HG02678 (cell line): Measurements from ENCODE around the gene BAIAP2.
A peak's percentile ranks its signal among the peaks of the same experiment; 100 is the strongest.

Source experiments
- ATAC-seq: cut with Tn5 transposase; IDR thresholded peaks from one replicate; pipeline ENCODE4 v1.9.1; 2021; ENCODE audit warnings: mild to moderate bottlenecking, moderate library complexity; ENCODE audit not compliant: unreplicated experiment

The BAIAP2 gene, protein sequence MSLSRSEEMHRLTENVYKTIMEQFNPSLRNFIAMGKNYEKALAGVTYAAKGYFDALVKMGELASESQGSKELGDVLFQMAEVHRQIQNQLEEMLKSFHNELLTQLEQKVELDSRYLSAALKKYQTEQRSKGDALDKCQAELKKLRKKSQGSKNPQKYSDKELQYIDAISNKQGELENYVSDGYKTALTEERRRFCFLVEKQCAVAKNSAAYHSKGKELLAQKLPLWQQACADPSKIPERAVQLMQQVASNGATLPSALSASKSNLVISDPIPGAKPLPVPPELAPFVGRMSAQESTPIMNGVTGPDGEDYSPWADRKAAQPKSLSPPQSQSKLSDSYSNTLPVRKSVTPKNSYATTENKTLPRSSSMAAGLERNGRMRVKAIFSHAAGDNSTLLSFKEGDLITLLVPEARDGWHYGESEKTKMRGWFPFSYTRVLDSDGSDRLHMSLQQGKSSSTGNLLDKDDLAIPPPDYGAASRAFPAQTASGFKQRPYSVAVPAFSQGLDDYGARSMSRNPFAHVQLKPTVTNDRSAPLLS

DNA sequence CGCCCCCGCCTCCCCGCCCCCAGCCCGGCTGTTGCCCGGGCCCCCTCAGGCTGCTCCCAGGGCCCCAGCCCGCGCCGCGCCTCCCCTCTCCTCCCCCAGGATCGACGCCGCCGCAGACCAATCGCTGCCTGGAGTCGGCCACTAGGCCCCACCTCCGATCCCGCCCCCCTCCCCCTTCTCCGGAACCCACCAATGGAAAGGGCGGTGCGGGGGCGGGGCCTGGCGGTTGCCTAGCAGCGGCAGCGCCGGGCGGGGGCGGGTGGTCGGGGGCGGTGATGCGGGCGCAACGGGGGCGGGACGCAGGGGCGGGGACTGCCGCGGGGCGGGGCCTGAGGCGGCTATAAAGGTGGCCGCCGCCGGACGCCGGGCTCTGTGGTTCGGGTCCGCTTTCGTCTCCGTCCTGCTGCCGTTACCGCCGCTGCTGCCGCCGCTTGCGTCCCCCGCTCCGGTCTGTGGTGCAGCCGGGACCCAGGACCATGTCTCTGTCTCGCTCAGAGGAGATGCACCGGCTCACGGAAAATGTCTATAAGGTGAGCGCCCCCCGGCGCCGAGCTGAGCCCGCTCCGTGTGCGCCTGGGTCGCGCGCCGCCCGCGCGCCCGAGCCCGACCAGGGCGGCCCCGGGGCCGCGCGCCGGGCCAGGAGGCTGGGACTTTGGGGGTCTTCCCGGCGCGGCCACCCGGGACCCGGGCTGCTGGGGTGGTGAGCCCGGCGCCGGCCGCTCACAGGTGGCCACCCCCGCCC, at the start of gene BAIAP2:
Gene BAIAP2 (plus strand): TSS at position 373 of the 742 bp plus-strand sequence. CDS start 104 bp downstream, at position 477.
- ATAC-seq, result peak; percentile 65

DNA sequence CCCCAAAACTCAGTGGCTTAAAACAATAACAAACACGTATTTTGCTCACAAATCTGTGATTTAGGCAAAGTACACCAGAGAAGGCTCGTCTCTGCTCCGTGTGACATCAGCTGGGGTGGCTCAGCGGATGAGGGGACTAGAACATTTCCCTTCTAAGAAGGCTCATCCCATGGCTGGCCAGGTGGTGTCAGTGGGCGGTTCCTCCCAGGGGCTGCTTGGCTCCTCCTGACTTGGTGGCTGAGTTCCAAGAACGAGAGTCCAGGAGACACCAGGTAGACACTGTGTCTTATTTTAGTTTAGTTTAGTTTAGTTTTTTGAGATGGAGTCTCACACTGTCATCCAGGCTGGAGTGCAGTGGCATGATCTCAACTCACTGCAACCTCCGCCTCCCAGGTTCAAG, 48.9 kb upstream of the BAIAP2 start:
- ATAC-seq, result no peak

DNA sequence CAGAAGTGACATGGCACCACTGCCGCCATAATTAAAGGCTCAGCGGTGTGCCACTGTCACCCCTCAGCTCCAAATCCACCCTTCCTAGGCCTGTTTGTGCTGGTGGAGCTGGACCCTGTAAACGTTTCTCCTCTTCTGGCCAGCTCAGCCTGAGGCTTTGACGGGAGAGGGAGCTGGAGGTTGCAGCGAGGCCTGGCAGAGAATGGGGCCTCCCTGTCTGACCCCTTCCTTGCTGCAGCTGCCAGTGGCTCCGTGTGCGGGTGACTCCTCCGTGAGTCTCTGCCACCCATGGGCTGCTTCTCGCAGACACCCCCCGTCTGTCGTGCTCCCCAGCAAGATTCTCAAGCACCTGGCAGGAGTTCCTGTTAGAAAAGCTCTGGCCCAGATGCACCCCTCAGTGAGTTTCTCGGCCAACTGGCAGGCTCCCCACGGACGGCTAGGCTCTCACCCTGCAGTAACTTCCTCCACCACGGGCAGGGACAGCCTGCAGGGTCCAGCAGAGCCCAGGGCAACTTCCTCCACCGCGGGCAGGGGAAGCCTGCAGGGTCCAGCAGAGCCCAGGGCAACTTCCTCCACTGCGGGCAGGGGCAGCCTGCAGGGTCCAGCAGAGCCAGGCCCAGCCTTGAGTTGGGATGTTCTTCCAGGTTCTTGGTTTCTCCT, 48.0 kb upstream of the BAIAP2 start:
- ATAC-seq, result no peak

GRCh38 chr17:80987941-80988461, 47.0 kb upstream of the BAIAP2 start:
- ATAC-seq, result no peak

DNA sequence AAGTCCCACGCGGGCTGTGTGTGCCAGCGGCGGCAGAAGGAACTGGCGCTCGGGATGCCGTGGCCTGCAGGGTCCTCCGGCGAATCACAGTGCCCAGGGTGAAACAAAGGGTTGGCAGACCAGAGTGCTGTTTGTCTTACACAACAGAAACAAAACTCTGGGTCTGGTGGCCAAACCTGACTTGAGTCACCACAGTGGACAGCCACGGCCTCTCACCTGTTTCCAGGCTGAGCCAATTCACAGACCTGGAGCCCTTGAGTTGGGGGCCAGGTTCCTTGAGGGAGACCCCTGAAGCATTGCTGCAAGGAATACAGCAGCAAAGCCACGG, 45.4 kb upstream of the BAIAP2 start:
- ATAC-seq, result no peak

DNA sequence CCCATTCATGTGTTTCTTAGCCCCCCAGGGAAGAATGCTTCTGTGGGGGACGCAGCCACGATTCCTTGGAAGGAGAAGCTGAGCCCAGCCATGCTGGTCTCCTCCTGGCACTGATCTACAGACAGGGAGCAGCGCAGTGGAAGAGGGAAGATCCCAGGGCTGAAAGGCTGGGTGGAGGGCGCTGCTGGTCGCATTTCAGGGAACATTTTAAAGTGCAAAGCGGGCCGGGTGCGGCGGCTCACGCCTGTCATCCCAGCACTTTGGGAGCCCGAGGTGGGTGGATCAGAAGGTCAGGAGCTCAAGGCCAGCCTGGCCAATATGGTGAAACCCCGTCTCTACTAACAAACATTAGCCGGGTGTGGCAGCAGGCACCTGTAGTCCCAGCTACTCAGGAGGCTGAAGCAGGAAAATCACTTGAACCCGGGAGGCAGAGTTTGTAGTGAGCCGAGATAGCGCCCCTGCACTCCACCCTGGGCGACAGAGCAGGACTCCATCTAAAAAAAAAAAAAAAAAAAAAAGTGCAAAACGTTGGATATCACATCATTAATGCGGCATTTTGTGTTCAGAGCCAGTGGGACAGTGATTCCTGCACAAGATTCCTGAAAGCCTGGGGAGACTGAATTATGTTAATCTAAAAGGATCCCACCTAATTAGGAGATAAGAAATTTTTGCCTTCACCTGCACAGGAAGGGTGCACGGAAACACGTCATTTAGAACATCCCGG, 43.9 kb upstream of the BAIAP2 start:
- no peak for ATAC-seq

GRCh38 chr17:80991645-80992076, 43.3 kb upstream of the BAIAP2 start, which contains the start of gene CHMP6:
CHMP6 (plus strand) TSS chr17:80991841; CDS start chr17:80991919, 78 bp downstream.
- ATAC-seq, result peak; percentile 65

- ATAC-seq, result peak; percentile 17
Observed at GRCh38 chr17:80992077-80992947, 42.6 kb upstream of the BAIAP2 start.

DNA sequence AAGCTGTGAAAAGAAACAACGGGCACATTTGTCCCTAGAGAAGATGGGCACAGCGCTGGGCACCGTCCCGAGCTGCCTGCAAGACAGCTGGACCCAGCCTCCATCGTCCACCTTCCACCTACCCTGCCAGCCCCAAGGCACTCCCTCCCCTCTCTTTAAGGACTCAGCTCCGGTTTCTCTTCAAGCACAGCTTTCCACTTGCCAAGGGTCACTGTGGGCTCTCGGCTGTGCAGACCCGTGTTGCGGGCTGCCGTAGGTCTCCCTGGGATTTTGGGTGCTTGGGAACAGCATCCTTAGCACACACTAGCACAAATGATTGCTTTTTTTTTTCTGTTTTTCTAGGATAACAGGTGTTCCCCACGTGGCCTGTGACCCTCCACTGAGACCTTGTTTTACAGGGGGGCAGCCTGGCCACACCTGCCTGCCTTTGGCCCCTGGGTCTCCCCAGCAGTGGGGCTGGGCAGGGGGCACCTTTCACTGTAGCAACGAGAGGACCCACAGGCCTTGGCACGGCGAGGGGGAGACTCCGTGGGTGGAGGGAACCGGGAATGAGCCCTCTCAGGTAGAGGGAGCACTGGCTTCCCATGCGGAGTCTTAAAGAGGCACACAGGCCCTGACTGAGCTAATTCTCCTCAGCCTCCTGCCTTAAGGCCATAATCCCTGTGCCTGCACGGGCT, 41.9 kb upstream of the BAIAP2 start:
- ATAC-seq, result no peak

GRCh38 chr17:80995131-80995530, 39.8 kb upstream of the BAIAP2 start:
- no peak for ATAC-seq

GRCh38 chr17:80996422-80997305, 38.3 kb upstream of the BAIAP2 start:
- ATAC-seq, result no peak

GRCh38 chr17:80997424-80998117, 37.4 kb upstream of the BAIAP2 start:
- no peak for ATAC-seq

DNA sequence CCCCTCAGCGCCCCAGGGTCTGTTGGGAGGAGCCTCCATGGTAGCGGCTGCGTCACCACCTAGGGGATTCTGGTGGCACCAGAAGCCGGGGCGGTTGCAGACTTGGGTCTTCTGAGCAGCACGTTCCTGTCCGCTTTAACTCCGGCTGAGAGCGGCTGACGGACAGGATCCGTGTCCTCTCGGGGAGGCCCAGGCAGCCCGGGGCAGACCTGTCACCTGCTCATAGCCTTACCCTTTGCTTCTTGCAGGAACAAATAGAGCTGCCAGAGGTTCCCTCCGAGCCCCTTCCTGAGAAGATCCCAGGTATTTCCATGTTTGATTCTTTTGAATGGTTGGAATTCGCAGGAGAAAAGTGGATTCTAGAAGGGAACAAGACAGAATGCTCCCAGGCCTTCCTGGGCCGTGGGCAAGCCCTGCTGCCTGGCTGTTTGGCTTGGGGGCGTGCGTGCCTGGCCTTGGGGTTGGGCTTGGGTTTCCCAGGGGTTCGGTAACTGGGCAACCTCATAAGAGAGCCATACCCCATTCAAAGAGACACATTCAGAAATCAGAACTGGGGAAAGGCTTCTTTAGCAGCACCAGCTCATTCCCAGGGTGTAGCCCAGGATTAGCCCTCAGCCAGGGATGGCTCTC, 36.7 kb upstream of the BAIAP2 start:
- no peak for ATAC-seq

GRCh38 chr17:80998748-80999535, 36.0 kb upstream of the BAIAP2 start:
- no peak for ATAC-seq

GRCh38 chr17:80999536-81000333, 35.2 kb upstream of the BAIAP2 start:
- ATAC-seq, result no peak
